GM12874 (cell line): ENCODE data around the gene MPZ.

Source experiments
- TF ChIP-seq, protein P1 (sequence below): IDR thresholded peaks from 2 replicates; pipeline ENCODE4 v1.5.1; 2011; ENCODE audit warnings: low read depth, mild to moderate bottlenecking, control low read depth, low read length, moderate library complexity; ENCODE audit not compliant: insufficient read depth

MPZ gene

DNA sequence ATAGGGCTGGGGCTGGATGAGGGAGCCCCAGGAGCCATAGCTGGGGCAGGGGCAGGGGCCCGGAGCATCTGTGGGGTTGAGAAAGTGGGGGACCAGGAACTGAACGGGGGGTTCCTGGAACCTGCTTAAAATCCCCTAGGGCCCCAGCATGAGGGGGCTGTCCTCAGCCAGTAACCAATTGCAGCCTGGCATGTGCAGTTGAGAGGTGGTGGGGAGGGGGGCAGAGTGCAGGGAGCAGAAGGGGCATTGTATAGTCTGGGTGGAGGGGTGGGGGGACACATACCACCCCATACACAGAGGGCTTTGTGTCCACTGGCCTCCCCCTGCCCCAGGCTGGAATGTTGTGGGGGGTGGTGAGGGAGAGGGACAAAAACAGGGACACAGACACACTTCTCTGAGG lies at the start of gene MPZ:
Gene MPZ (minus strand): TSS at position 101 of the 400 bp plus-strand sequence. CDS start 63 bp downstream, at position 38.
- TF ChIP-seq, protein P1, sequence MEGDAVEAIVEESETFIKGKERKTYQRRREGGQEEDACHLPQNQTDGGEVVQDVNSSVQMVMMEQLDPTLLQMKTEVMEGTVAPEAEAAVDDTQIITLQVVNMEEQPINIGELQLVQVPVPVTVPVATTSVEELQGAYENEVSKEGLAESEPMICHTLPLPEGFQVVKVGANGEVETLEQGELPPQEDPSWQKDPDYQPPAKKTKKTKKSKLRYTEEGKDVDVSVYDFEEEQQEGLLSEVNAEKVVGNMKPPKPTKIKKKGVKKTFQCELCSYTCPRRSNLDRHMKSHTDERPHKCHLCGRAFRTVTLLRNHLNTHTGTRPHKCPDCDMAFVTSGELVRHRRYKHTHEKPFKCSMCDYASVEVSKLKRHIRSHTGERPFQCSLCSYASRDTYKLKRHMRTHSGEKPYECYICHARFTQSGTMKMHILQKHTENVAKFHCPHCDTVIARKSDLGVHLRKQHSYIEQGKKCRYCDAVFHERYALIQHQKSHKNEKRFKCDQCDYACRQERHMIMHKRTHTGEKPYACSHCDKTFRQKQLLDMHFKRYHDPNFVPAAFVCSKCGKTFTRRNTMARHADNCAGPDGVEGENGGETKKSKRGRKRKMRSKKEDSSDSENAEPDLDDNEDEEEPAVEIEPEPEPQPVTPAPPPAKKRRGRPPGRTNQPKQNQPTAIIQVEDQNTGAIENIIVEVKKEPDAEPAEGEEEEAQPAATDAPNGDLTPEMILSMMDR = no peak

DNA sequence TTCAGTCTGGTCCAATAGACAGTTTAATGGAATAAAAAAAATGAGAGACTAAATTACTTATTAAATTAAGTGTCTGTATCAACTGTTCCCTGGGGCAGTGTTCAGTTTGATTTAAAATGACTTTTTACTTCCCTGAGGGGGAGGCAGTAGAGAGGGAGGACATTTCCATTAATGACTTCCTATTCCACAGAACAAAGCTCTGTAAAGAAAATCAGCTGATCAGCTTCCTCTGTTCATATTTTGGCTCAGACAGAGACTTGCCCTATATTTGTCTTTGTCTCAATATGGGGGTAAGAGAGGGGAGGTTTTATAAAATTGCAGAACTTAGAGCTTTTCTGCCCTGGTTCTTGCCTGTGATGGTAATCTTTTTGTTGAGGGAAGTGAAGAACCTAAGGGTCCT lies 49.5 kb upstream of the MPZ start:
- TF ChIP-seq, protein P1 = no peak

DNA sequence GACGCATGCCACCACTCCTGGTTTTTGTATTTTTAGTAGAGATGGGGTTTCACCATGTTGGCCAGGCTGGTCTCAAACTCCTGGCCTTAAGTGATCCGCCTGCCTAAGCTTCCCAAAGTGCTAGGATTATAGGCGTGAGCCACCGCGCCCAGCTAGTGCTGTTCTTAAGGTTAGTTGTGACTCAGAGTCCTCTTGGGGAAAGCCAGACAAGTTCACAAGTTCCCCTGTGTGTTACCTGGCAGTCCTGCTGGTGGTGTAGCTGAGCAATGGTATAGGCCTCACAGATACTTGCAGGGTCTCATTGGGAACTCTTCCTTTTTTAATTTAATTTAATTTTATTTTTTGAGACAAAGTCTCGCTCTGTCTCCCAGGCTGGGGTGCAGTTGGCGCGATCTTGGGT lies 47.3 kb upstream of the MPZ start:
- TF ChIP-seq, protein P1 = no peak

DNA sequence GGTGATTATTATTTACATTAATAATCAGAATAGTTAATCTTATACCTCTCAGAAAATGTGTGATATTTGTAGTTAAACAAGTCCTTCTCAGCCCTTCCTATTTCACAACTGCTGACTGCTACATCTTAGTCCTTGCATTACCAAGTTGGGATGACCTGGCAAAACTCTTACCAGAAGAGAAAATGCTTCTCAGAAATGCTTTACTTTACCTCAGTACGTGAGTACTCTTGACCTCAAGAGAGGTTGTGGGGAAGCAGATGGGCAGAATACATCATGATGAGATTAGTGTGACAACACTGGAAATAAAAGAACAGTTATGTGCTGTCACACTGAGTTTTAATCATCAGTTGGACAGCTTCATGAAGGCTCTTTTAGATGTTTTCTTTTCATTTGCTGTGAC lies 41.7 kb upstream of the MPZ start:
- TF ChIP-seq, protein P1 = no peak

DNA sequence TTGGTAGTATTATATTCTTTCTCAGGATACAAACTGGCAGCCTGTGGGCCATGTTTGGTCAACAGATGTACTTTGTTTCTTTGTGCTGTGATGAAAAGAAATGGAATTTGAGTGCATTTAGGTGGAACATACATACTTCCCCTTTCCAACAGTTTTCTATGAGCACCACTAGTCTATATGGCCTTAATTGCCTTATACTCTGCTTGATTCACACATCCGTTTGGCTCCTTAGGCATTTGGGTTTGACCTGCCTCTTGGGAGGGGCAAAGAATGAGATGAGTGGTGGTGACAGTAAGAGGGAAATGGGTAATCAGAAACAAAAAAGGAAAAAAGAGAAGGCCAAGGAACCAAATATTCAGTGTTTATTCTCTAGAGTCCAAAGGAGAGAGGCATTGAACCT lies 40.9 kb upstream of the MPZ start:
- TF ChIP-seq, protein P1 = no peak

DNA sequence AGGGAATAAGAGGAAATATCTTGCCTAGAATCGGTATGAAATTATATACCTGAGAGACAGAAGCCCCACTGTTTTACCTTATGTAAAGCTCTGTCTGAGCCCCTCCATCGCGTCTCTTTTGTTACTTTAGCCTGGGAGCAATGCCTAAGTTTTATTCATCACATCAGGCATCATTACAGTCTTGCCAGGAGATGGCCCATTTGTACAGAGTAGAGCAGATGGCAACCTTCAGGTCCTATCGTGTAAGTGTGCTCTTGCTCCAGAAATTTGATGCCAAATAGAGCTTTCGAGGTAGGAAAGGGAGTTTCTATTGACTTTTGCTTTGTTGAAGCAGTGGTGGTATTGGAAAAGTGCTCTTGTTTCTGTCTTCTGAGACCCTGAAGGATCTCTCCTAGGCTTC lies 33.1 kb upstream of the MPZ start:
- TF ChIP-seq, protein P1 = no peak

DNA sequence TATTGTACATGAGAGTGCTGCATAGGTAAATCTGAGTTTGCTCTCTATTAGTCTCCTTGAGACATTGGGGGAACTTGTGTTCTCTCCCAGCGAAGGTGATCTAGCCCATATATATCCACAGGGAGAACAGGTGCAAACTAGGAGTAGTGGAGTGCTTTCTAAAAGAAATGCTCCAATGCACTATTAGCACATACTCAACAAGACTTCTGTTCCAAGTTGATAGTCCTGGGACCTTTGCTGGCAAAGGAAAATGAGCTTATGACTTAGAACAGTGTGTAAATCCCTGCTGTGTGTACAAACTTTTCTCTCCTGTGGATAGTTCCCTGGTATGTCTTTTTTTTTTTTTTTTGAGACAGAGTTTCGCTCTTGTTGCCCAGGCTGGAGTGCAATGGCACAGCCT lies 32.4 kb upstream of the MPZ start:
- TF ChIP-seq, protein P1 = no peak

DNA sequence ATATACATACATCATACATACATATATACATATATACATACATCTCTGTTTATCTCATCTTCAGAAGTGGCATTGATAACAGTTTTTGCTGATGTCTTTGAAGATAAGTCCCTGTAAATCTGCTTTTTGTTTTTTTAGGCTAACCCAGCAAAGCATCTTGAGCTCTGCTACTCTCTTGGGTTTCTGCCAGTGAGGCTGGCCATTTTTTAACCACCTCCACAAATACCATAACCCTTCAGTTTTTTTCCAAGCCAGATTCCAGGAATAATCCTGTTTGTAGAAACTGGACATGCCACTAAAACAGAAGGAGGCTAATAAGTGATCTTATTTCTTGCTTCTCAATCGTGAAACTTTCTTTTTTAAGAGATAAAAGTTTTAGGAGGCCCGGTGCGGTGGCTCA lies 26.0 kb upstream of the MPZ start:
- TF ChIP-seq, protein P1 = no peak
